AG09309 (cell line): ENCODE data around the gene TCP11L2.

Experiments
- DNase-seq: peaks from one replicate; pipeline ENCODE4 v3.0.0-alpha.2; 2010; ENCODE audit warnings: low read depth
- H3K4me3 ChIP-seq: 2 replicates; pipeline ENCODE4 v1.5.1; 2011; ENCODE audit warnings: mild to moderate bottlenecking, low read depth, low read length, moderate library complexity; ENCODE audit not compliant: control insufficient read depth
- TF ChIP-seq, protein P1 (sequence below): IDR thresholded peaks from 2 replicates; pipeline ENCODE4 v1.5.1; 2011; ENCODE audit warnings: mild to moderate bottlenecking, low read depth, low read length, inconsistent platforms; ENCODE audit not compliant: insufficient read depth, control insufficient read depth; ENCODE audit errors: missing control alignments

Gene TCP11L2

DNA sequence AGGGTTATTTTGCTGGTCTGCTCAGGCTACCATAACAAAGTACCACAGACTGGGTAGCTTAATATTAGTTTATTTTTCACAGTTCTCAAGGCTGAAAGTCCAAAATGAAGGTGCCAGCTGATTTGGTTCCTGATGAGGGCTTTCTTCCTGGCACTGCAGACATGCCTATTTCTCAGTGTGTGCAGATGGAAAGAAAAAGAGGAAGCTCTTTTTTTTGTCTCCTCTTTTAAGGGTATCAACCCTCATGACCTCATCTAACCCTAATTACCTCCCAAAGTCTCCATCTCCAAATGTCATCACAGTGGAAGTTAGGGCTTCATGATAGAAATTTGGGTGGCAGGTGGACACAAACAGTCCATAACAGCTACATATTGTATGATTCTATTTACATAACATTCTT is 30.0 kb downstream of the TCP11L2 start:
- no peak for DNase-seq
- TF ChIP-seq, protein P1, sequence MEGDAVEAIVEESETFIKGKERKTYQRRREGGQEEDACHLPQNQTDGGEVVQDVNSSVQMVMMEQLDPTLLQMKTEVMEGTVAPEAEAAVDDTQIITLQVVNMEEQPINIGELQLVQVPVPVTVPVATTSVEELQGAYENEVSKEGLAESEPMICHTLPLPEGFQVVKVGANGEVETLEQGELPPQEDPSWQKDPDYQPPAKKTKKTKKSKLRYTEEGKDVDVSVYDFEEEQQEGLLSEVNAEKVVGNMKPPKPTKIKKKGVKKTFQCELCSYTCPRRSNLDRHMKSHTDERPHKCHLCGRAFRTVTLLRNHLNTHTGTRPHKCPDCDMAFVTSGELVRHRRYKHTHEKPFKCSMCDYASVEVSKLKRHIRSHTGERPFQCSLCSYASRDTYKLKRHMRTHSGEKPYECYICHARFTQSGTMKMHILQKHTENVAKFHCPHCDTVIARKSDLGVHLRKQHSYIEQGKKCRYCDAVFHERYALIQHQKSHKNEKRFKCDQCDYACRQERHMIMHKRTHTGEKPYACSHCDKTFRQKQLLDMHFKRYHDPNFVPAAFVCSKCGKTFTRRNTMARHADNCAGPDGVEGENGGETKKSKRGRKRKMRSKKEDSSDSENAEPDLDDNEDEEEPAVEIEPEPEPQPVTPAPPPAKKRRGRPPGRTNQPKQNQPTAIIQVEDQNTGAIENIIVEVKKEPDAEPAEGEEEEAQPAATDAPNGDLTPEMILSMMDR: no peak
- H3K4me3 ChIP-seq: no peak overlapping the region

DNA sequence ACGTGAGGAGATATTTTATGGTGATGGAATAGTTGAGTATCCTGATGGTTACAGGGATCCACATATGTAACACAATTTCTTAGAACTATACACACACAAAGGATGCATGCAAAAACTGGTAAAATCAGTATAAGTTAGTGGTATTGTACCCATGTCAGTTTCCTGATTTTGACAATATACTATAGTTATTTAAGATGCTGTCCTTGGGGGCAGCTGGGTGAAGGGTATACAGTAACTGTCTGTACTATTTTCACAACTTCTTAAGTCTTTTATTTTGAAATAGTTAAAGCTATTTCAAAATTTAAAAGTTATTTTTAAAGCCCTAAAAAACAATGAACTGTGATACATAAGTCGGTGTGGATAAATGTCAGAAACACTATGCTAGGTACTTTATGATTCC is 30.5 kb downstream of the TCP11L2 start:
- no peak for DNase-seq
- TF ChIP-seq, protein P1: no peak
- no peak overlapping the region for H3K4me3 ChIP-seq

DNA sequence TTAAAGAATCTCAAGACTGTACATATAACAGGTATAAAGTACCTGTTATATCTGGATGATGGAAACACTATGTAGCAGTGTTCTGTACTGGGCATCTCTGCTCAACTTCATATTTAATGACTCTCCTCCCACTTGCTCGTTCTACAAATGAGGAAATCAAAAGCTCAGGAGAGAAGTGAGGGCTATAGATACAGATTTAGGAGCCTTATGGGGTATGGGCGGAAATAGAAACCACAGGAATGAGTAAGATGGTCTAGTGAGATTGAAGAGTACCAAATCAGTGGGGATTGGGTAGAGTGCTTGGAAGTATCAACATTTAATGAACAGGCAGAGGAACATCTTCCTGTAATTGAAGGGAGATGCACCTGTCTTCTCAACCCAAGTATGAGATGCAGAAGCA is 31.2 kb downstream of the TCP11L2 start:
- no peak overlapping the region for H3K4me3 ChIP-seq
- DNase-seq: no peak
- TF ChIP-seq, protein P1: no peak

DNA sequence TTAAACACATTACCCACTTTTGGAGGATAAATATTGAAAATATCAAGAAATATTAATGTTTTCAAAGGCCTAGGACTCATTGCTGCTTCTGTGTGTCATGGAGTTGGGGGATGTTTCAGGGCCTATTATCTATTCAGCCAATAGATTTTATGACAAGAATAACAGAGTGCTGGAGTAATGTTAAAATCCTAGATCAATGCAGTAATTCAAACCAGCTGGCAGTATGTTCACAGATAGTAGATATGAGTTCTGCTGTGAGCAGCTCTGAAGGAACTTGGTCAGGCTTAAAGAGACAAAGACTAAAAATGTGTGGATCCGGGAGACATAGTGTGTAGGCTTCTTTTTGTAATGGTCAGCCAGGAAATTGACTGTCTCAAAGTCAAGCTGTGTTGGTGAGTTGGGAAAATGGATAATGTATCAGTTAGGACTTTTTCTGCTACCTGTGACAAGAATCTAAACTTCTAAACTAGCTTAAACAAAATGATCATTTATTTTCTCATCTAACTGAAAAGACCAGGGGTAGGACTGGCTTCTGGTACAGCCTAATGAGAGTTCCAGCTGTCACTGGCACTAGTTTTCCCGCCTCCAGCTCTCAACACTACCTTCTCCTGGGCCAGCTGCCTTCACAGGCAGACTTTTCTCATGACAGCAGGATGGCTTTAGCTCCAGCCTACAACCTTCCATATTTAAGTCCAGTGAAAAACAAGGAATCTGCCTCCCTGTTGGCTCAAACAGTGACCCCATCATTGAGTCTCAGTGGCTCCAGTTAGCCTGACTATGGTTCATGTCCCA is 38.7 kb downstream of the TCP11L2 start:
- peak; percentile 35 for DNase-seq
- TF ChIP-seq, protein P1: no peak
- H3K4me3 ChIP-seq: no peak overlapping the region

DNA sequence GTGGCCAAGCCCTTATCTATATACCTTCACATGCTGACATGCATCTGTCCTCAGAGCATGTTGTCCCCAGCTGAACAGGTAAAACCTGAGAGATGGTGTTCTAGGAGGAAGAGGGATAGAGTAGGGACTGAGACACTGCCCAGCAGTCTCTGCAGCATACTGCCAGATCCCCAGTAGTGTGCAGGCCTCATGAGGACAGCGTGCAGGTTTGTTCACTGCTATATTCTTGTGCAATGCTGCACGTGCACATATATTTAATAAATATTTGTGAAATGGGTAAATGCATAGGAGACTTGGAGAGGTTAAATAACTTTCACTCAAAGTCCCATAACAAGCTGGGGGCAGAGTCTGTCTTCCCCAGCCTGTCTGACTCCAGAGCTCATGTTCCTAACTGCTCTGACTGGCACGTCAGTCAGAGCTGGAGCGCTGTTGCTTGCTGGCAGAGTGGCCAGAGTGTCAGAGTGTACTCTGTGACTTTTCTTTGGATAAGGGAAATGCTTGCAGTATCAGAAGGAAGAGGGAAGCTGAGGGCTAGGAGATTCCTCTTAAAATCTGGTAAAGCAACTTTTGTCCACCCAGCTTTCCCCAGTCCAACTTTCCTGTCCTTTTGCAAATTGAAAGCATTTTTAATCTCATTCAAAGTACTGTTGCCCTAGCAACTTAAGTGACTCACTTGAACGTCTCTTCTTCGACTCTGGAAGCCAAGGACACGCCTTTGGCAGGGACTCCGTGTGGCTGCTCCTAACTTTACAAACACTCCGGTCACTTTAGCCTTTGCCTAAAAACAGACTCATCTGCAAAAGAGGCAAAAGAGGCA is 40.1 kb downstream of the TCP11L2 start:
- peak; percentile 45 for DNase-seq
- TF ChIP-seq, protein P1: no peak
- H3K4me3 ChIP-seq: peak overlapping the region; percentile 8

DNA sequence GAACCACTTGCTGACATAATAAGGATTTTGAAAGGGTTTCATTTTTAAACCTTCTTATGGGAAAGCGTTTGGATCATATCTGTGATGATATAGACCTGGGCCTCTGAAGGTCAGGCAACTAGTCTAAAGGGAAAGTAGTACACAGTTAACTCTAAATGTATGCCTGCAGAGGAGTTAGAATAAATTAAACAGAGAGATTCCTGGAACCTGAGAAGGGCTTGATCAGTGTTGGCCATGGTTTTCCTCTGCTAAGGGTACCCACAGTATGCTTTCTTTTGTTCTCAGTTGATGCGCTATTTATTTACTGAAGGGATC is 40.6 kb downstream of the TCP11L2 start:
- TF ChIP-seq, protein P1: no peak
- no peak for DNase-seq
- H3K4me3 ChIP-seq: no peak overlapping the region
